HEK293T (cell line): ENCODE data around the gene MGAT4A.

Experiments
- CTBP1 ChIP-seq: fragments of 450-650 bp; IDR thresholded peaks from 2 replicates; pipeline ENCODE4 v1.6.1; 2016; ENCODE audit warnings: borderline replicate concordance
- ELF4 ChIP-seq: fragments of 450-650 bp; IDR thresholded peaks from 2 replicates; pipeline ENCODE4 v1.6.1; 2017; ENCODE audit warnings: antibody characterized with exemption
- FOXA1 ChIP-seq: fragments of 450-650 bp; IDR thresholded peaks from 2 replicates; pipeline ENCODE4 v1.6.1; 2016; ENCODE audit warnings: mild to moderate bottlenecking
- FOXK2 ChIP-seq: fragments of 450-650 bp; IDR thresholded peaks from 2 replicates; pipeline ENCODE4 v1.6.1; 2016; ENCODE audit warnings: mild to moderate bottlenecking
- FOXM1 ChIP-seq: fragments of 450-650 bp; IDR thresholded peaks from 2 replicates; pipeline ENCODE4 v1.6.1; 2017; ENCODE audit warnings: mild to moderate bottlenecking, borderline replicate concordance
- HDGF ChIP-seq: fragments of 450-650 bp; IDR thresholded peaks from 2 replicates; pipeline ENCODE4 v1.6.1; 2017; ENCODE audit warnings: antibody characterized with exemption, borderline replicate concordance
- NFRKB ChIP-seq: fragments of 450-650 bp; IDR thresholded peaks from 2 replicates; pipeline ENCODE4 v1.6.1; 2016; ENCODE audit warnings: mild to moderate bottlenecking, moderate library complexity
- SP1 ChIP-seq: fragments of 450-650 bp; IDR thresholded peaks from 2 replicates; pipeline ENCODE4 v1.6.1; 2017
- SUZ12 ChIP-seq: fragments of 450-650 bp; IDR thresholded peaks from 2 replicates; pipeline ENCODE4 v1.6.1; 2016; ENCODE audit warnings: mild to moderate bottlenecking
- TARDBP ChIP-seq: fragments of 450-650 bp; IDR thresholded peaks from 2 replicates; pipeline ENCODE4 v1.6.1; 2016
- ZNF384 ChIP-seq: fragments of 450-650 bp; IDR thresholded peaks from 2 replicates; pipeline ENCODE4 v1.6.1; 2016

GRCh38 chr2:98757904-98758421, 27.0 kb upstream of the MGAT4A start:
- TF ChIP-seq ELF4 = no peak
- no peak for TF ChIP-seq HDGF
- no peak for TF ChIP-seq FOXK2
- no peak for TF ChIP-seq CTBP1
- no peak for TF ChIP-seq SP1
- TF ChIP-seq SUZ12 = no peak
- no peak for TF ChIP-seq FOXM1
- no peak for TF ChIP-seq NFRKB
- TF ChIP-seq FOXA1 = no peak
- TF ChIP-seq ZNF384 = no peak
- no peak for TF ChIP-seq TARDBP
